Keratinocyte (primary cell): ENCODE data around the gene C1R. TPM values are rescaled to one million over a fixed set of nuclear protein-coding genes. Genes with fewer than 3 reads are reported as not detected.

Experiments used
- DNase-seq: peaks from one replicate; pipeline ENCODE4 v3.0.0-alpha.2; 2011; ENCODE audit warnings: low read depth, missing footprints, low spot score
- FAIRE-seq: peaks from 2 replicates; lab custom pipeline; 2011; peaks lifted over from hg19 to GRCh38; lab: Jason Lieb, UNC
- H2AFZ ChIP-seq: 2 replicates; pipeline ENCODE4 v1.6.0; 2012; ENCODE audit warnings: low read length, control low read depth, inconsistent platforms; ENCODE audit not compliant: control insufficient read depth
- H3K27ac ChIP-seq: 2 replicates; pipeline ENCODE4 v1.5.1; 2011; ENCODE audit warnings: low read length; ENCODE audit not compliant: control insufficient read depth, insufficient read depth
- H3K27me3 ChIP-seq: 3 replicates; pipeline ENCODE4 v1.6.0; 2011; ENCODE audit warnings: low read length; ENCODE audit not compliant: control insufficient read depth, insufficient read depth; ENCODE audit errors: extremely low read depth
- H3K36me3 ChIP-seq, 2 experiments: 2 replicates in 1 of 2; 3 replicates in 1 of 2; pipeline ENCODE4 v1.5.1; 2011; ENCODE audit warnings: low read length in 2 of 2, mild to moderate bottlenecking in 1 of 2; ENCODE audit not compliant: control insufficient read depth in 2 of 2, insufficient read depth in 2 of 2; ENCODE audit errors: extremely low read depth in 1 of 2
- H3K4me1 ChIP-seq: 3 replicates; pipeline ENCODE4 v1.5.1; 2011; ENCODE audit warnings: low read length; ENCODE audit not compliant: control insufficient read depth, insufficient read depth; ENCODE audit errors: extremely low read depth
- H3K4me2 ChIP-seq: 3 replicates; pipeline ENCODE4 v1.6.0; 2011; ENCODE audit warnings: low read depth, low read length; ENCODE audit not compliant: control insufficient read depth, insufficient read depth; ENCODE audit errors: extremely low read depth
- H3K4me3 ChIP-seq, 3 experiments: fragments of 200-600 bp in 1 of 3; sonication (generic) in 1 of 3; 2 replicates in 2 of 3; 3 replicates in 1 of 3; pipeline ENCODE4 v1.5.1; 2011 to 2016; ENCODE audit warnings: low read length in 3 of 3, mild to moderate bottlenecking in 3 of 3, control low read depth in 2 of 3, inconsistent platforms in 1 of 3, low read depth in 1 of 3, mixed read lengths in 1 of 3, mixed run types in 1 of 3, moderate library complexity in 1 of 3; ENCODE audit not compliant: control insufficient read depth in 2 of 3, insufficient read depth in 2 of 3; ENCODE audit errors: extremely low read depth in 1 of 3
- H3K79me2 ChIP-seq: 2 replicates; pipeline ENCODE4 v1.6.0; 2012; ENCODE audit warnings: low read length; ENCODE audit not compliant: control insufficient read depth, insufficient read depth
- H3K9ac ChIP-seq: 3 replicates; pipeline ENCODE4 v1.6.0; 2011; ENCODE audit warnings: low read length; ENCODE audit not compliant: control insufficient read depth, insufficient read depth; ENCODE audit errors: extremely low read depth
- H3K9me1 ChIP-seq: 3 replicates; pipeline ENCODE4 v1.6.0; 2011; ENCODE audit warnings: low read length; ENCODE audit not compliant: control insufficient read depth, insufficient read depth; ENCODE audit errors: extremely low read depth
- H3K9me3 ChIP-seq: 2 replicates; pipeline ENCODE4 v1.5.1; 2012; ENCODE audit warnings: low read depth, low read length; ENCODE audit not compliant: control insufficient read depth
- H4K20me1 ChIP-seq: 3 replicates; pipeline ENCODE4 v1.6.0; 2011; ENCODE audit warnings: low read length; ENCODE audit not compliant: control insufficient read depth, insufficient read depth; ENCODE audit errors: extremely low read depth
- EZH2 ChIP-seq: IDR thresholded peaks from one replicate; pipeline ENCODE4 v1.6.1; 2012; ENCODE audit warnings: inconsistent platforms, mild to moderate bottlenecking, low read length, moderate library complexity
- dilution Hi-C: fragments of 300-500 bp; cut with MboI; formaldehyde crosslinking; loops from one replicate; pipeline ENCODE4 v1.7.0; 2020; ENCODE audit warnings: low sequenced_read_pairs; ENCODE audit not compliant: extremely low pct_ligation_motif_present
- polyA plus RNA-seq, 5 experiments: library from polyadenylated mRNA; depleted of rRNA in 3 of 5; stranded (reverse) in 3 of 5; stranded (forward) in 1 of 5; unstranded in 1 of 5; fragments of >200 nt; gene quantifications; 1 replicate in 1 of 5; 2 replicates in 3 of 5; 3 replicates in 1 of 5; pipeline versions ENCODE4 v1.2.1 to v1.2.3, GENCODE V29; 2011 to 2012; ENCODE audit warnings: missing spikeins in 2 of 5, low read depth in 1 of 5, low replicate concordance in 1 of 5
- TF ChIP-seq, protein P1 (sequence below), 3 experiments: IDR thresholded peaks in 1 of 3; conservative IDR thresholded peaks in 1 of 3; optimal IDR thresholded peaks in 1 of 3; 2 replicates in 2 of 3; 3 replicates in 1 of 3; pipeline versions ENCODE3 to v1.5.1; 2011; ENCODE audit warnings: low read length in 3 of 3, mild to moderate bottlenecking in 3 of 3, moderate library complexity in 2 of 3, control low read depth in 1 of 3, inconsistent platforms in 1 of 3; ENCODE audit not compliant: insufficient read depth in 2 of 3; ENCODE audit errors: extremely low read depth in 1 of 3

Gene C1R
- polyA plus RNA-seq, 1 donor (not counting 4 experiments of a cell fraction or from before 2014, with no cell fraction given), result 2.8 TPM

DNA sequence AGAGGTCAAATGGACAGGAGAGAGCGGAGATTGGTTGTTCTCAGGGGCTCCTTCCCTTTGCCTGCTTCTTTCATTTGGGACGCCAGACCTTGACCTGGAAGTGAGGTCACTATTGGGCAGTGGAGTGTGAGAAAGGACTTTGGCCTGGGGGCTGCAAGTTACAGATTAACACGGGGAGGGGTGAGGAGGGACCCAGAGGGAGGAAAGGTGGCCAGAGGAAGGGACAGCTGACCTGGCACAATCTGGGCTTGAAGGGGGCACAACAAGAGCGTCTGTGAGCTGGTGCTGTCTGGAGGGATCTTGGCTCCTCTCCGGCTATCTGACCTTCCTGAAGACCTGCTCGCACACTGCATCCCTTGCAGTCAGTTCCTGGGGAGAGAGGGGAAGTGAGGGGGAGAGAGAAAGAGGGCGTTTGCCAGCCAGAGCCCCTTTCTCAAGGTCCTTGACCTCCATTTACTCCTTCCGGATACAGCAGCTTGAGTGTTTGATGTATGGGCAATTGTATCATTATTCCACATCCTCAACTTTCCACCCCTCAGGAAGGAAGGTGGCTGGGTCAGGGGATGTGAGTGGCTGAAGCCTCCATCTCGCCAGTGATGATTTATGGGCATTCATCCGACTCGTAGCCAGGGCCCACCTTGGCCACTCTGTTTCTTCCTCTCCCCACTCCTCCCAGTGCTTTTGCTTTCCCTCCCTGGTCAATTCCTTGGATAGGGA is 31.7 kb upstream of the C1R start:
- H3K79me2 ChIP-seq, result no peaks in the 10 kb centered on the region
- no peak overlapping the region for H3K4me2 ChIP-seq
- no peak for DNase-seq
- no peak overlapping the region for H3K4me3 ChIP-seq
- no peak for FAIRE-seq
- dilution Hi-C loops, result no loop called here
- H3K27ac ChIP-seq, result no peak overlapping the region
- H2AFZ ChIP-seq, result no peak overlapping the region
- no peaks in the 10 kb centered on the region for H3K27me3 ChIP-seq
- TF ChIP-seq, protein P1, sequence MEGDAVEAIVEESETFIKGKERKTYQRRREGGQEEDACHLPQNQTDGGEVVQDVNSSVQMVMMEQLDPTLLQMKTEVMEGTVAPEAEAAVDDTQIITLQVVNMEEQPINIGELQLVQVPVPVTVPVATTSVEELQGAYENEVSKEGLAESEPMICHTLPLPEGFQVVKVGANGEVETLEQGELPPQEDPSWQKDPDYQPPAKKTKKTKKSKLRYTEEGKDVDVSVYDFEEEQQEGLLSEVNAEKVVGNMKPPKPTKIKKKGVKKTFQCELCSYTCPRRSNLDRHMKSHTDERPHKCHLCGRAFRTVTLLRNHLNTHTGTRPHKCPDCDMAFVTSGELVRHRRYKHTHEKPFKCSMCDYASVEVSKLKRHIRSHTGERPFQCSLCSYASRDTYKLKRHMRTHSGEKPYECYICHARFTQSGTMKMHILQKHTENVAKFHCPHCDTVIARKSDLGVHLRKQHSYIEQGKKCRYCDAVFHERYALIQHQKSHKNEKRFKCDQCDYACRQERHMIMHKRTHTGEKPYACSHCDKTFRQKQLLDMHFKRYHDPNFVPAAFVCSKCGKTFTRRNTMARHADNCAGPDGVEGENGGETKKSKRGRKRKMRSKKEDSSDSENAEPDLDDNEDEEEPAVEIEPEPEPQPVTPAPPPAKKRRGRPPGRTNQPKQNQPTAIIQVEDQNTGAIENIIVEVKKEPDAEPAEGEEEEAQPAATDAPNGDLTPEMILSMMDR (optimal IDR thresholded peaks at IDR 0.05 in 1 of 3, IDR thresholded peaks at IDR 0.05 in 1 of 3, conservative IDR thresholded peaks at IDR 0.05 in 1 of 3; ENCODE audit: extremely low read depth in 1 of 3, insufficient read depth in 2 of 3, low read length in 3 of 3), result no peak
- no peak for TF ChIP-seq EZH2
- H3K9me1 ChIP-seq, result no peaks in the 10 kb centered on the region
- H3K36me3 ChIP-seq, result peaks cover 0 to 9% of the 10 kb centered on the region in 2 experiments
- H3K9me3 ChIP-seq, result no peaks in the 10 kb centered on the region
- H3K4me1 ChIP-seq, result no peaks in the 10 kb centered on the region
- no peaks in the 10 kb centered on the region for H4K20me1 ChIP-seq
- no peak overlapping the region for H3K9ac ChIP-seq

DNA sequence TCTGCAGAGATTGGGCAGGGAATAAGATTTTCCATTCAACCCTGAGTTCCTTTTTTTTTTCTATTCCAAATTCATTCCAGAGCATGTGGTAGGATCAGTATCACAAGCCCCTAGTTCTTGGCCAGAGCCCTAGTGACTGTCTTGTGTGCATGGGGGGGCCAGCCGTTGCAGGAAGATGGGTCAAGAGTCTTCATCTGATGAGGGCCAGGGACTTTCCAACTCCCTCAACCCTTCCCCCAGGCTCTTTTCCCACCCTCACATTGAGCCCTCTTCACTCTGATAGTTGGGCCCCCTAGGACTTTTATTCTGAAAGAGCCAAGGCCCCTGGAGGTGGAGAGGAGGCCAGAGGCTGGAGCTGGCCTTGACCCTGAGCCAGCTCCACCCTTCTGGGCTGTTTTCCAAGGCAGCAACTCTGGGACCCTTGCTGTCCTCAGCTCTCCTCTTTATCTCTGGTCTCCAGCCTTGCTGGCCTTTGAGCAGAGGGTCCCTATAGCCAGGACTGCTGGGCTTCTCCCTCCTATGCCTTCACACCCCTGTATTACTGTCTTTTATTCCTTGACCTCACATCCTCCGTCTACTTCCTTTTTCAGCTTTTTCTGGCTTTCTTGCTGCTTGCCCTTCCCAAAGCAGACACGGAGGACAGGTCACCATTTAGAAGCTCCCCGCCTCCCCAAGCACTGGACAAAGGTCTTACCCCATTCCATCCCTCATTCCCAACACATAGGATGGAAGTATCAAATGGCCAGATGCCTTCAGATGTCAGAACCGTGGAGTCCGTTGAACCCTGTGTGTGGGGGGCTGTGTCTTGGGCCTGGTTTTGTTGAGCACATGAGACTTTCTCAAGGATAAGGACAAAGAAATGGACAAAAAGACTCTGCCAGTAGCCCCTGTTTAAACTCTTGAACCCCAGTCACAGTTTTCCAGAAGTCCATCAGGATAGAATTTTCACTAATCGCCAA is 30.8 kb upstream of the C1R start:
- H4K20me1 ChIP-seq, result no peaks in the 10 kb centered on the region
- dilution Hi-C loops, result no loop called here
- H3K9ac ChIP-seq, result no peak overlapping the region
- no peak overlapping the region for H3K4me3 ChIP-seq
- H3K36me3 ChIP-seq, result peaks cover 8% of the 10 kb centered on the region in 2 experiments
- H3K4me2 ChIP-seq, result no peak overlapping the region
- H3K27ac ChIP-seq, result no peak overlapping the region
- no peaks in the 10 kb centered on the region for H3K4me1 ChIP-seq
- TF ChIP-seq, protein P1 (optimal IDR thresholded peaks at IDR 0.05 in 1 of 3, IDR thresholded peaks at IDR 0.05 in 1 of 3, conservative IDR thresholded peaks at IDR 0.05 in 1 of 3; ENCODE audit: extremely low read depth in 1 of 3, insufficient read depth in 2 of 3, low read length in 3 of 3), result no peak
- no peak for TF ChIP-seq EZH2
- no peak for FAIRE-seq
- H3K9me1 ChIP-seq, result no peaks in the 10 kb centered on the region
- H2AFZ ChIP-seq, result no peak overlapping the region
- no peak for DNase-seq
- H3K9me3 ChIP-seq, result no peaks in the 10 kb centered on the region
- no peaks in the 10 kb centered on the region for H3K27me3 ChIP-seq
- no peaks in the 10 kb centered on the region for H3K79me2 ChIP-seq
